ENCODE measurements around the gene ZNF774.
"Not testable (repeated sequence)": the region's sequence is repeated elsewhere in the genome, so short reads cannot be mapped to it uniquely, and the experiment has no call there.

Gene ZNF774

DNA sequence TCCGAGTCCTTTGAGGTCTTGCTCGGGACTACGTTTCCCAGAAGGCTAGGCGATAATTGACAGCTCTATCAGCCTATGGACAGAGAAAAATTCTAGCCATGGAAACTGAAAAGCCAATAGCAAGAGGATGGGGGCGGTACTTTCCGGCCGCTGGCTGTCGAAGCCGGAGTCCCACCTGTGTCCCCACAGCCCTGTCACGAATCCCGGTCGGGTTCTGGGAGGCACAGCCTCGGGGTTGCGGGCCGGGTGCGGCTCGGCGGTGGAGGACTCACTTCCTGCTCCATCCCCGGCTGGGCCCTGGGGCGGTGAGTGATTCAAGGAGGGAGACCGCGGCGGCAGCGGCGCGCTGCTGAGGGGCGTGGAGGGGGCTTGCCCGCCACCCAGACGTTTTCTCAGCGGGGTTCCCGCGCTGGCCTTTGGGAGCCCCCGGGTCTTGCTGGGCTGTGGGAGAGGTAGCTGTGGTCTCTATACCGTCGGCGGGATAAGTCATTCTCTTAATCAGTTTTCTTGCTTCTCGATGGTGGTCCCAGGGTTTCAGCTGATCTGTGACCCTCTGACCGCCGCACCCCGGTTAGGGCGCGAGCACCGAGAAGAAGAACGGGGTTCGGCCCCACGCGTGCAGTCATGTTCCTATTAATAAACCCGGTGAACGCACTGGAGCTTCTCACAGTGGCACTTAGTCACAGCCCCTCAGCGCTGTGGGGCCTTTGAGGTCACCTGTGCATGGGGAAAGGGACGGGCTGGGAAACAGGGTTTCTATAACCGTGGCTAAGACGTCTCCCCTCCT lies at the start of gene ZNF774:
Gene ZNF774, plus strand, starts transcription at position 178 of the 787 bp plus-strand sequence. CDS start 2,377 bp downstream, outside the sequence.
- peak; percentile 95 for DNase-seq

DNA sequence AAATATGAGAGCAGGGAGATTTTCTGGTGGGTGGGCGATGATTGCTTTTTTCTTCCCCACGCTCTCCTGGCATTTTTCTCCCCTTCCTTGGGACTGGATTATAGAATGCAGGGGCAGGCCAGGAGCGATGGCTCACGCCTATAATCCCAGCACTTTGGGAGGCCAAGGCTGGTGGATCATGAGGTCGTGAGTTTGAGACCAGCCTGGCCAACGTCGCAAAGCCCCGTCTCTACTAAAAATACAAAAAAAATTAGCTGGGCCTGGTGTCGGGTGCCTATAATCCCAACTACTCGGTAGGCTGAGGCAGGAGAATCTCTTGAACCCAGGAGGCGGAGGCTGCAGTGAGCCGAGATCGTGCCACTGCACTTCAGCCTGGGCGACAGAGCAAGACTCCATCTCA lies 46.7 kb upstream of the ZNF774 start:
- DNase-seq = not testable (repeated sequence)

DNA sequence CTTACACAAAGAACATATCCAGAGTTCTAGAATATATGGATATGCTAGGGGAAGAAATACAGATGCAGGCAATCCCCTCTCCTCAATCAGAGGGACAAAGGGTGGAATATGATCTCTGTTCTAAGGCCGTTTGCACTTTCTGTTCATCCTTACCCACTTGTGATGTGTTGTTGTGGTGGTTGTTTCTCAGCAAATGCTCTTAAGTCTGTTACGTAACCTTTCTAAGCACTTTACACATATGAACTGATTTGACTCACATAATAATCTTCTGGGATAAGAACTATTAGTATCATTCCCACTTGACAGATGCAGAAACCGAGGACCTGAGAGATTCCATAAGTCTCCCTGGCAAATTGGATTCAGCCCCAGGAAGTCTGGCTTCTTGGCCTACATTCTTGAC lies 46.2 kb upstream of the ZNF774 start:
- no peak for DNase-seq

DNA sequence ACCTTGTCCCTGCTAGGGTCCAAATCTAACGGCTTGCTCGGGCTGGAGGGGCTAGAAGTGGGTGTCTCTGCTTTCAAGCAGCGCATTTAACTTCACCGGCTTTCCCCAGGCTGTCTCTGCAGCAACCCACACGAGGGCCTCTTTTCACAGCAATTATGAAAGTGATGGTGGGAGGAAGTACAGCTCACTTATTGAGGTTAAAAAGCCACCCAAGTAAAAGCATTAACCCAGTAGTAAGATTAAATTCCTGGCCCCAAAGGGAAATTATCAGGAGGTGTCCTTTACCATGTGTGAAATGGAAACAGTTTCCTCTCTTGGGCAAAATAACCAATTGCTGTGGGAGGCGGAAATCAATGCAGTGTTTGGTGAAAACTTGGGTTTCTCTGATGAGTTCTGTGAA lies 45.5 kb upstream of the ZNF774 start:
- DNase-seq = no peak

DNA sequence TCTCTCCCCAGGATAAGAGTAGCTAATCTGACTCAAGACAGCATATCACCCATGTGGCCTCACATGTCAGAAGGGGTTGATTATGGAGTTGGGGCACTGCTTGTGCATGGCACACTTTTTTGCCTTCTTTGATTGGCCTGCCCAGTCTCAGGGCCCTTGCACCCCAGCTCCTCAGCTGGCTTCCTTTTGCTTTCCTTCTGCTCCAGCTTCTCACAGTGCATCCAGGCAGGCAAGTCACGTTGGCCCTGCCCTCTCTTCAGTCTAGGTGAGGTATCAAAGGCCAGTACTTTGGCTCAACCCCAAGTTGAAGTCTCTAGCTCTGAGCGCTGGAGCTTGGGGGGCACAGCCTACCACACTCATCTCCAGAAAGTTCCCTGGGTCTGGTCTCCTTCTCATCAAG lies 44.4 kb upstream of the ZNF774 start:
- no peak for DNase-seq

DNA sequence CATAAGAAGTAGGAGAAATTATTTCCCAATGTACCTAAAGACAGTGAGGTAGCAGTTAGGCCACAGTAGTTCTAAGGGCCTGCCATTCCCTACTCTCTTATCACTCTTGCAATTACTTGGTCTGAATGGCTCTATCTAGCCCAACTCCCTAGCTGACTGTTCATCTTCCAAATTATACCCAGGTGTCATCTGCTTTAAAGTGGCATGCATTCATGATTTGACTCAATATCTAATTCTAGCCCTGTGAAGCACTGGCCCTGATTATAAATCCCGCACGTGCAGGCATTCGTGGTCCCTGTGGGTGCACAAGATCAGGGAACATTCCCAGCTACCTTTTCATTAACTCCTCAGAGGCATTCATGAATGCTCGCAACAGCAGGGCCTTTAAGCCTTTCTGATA lies 43.1 kb upstream of the ZNF774 start:
- DNase-seq = no peak

DNA sequence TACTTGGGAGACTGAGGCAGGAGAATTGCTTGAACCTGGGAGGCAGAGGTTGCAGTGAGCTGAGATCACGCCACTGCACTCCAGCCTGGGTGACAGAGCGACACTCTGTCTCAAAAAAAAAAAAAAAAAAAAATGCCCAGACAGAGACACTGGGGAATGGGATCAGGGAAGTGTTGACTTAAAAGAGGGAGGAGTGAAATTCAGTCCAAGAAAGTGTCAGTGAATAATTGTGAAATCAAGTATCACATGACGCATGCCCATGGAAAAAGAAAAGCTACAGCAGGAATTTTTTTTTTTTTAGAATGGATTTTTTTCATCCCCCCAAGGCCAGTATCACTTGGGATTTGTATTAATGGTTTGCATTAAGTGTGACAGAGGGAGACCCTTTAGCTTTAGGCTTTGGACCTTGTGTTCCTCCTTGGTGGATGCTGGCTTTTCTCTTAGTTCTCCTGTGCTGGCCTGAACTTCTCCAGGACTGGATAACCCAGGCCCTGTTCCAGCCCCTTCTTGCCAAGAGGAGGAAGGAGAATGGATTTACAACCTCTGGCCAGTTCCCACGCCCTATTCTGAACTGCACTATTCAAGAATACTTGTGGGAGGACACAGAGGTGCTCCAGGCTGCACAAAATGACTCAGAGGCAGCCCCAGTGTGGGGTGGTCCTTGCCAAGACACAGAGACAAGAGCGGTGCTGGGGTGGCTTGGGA lies 36.7 kb upstream of the ZNF774 start:
- peak; percentile 61 for DNase-seq

DNA sequence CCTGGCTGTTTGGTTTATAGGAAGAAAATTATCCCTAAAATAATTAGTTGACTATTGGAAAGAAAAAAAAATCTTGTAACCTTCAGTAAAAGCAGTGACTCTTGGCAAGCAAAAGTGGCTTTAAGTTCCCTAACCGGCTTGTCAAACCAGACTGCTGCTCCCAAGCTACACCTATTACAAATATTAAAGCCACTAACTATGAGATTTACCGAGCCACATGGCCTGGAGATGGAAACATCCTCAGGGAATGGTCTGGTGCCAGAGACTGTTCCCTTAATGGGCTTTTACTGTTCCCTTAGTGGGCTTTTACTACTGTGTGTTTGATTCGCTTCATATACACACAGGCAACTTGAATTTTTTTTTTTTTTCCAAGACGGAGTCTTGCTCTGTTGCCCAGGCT lies 35.9 kb upstream of the ZNF774 start:
- no peak for DNase-seq

DNA sequence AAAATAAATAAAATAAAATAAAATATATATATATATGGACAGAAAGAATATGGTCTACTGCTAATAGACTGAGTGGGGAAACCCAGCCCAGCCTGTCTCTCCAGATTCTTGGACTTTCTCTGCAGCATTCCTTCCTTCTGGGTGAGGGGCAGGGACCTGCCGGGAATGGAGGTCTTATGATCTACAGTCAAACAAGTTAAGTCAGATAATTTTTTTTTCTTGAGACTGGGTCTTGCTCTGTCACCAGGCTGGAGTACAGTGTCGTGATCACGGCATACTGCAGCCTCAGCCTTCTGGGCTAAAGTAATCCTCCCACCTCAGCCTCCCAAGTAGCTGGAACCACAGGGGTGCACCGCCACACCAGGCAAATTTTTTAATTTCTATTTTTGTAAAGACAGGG lies 33.5 kb upstream of the ZNF774 start:
- DNase-seq = no peak

DNA sequence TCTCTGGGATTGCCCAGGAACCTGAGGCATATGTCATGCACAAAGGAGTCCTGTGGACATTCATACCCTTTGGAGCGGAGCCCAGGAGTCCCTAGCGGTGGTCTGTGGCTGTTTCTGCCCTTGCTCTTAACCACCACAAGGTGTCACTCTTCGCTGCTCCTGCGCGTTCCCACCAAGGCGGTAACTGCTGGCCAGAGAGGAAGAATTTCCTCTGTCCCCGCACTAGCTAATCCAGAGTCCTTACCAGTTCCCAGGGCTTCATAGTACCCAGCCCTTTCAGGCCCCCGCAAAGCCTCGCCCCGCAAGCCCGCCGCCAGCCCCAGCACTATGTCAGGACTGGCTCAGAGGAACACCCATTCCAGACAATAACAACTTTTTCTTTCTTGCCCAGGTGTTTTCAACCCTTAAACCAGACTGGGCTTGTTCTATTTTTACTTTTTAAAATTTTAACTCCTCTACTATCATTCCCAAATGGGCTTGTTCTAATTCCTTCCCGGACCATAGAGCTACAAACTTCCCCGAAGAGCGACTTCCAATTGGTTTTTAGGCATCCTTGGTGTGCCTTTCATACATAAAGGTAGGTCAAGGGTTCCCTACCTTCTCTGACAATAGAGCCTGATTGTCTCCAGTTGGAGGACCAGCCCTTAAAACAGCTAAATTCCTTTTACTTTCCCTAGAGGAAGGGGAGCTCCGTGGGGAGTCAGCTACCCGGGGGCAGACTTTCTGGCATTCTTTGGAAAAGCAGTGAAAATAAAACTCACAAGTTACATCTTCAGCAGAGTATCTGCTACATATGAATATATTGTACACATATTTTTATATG lies 31.8 kb upstream of the ZNF774 start:
- DNase-seq = peak; percentile 89

DNA sequence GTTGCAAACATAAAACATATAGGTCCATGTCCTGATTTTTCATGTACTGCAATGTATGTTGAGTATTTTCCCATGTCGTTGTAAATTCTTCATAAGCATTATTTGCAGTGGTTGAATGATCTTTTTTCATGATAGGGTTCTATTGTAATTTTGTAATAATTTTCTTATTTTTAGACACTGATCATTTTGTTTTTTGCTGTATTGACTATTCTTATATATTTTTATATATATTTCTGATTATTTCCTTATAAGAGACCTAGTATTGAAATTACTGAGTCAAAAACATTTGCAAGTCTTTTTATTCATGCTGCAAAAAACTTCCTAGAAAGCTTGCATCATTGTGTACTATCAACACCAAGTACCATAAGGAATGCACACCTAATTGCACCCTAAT lies 31.2 kb upstream of the ZNF774 start:
- no peak for DNase-seq

DNA sequence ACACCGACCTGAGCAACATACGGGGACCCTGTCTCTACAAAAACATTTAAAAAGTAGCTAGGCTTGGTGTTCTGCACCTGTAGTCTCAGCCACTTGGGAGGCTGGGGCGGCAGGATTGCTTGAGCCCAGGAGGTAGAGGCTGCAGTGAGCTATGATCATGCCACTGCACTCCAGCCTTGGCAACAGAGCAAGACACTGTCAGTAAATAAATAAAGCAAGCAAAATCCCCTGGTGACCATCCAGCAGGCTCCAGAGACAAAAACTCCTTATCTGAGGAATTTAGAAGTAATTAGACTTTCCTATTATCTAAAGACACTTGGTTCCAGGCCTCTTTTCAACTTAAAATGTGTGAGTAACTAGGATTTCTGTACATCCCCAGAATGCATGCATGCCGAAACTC lies 29.5 kb upstream of the ZNF774 start:
- no peak for DNase-seq

DNA sequence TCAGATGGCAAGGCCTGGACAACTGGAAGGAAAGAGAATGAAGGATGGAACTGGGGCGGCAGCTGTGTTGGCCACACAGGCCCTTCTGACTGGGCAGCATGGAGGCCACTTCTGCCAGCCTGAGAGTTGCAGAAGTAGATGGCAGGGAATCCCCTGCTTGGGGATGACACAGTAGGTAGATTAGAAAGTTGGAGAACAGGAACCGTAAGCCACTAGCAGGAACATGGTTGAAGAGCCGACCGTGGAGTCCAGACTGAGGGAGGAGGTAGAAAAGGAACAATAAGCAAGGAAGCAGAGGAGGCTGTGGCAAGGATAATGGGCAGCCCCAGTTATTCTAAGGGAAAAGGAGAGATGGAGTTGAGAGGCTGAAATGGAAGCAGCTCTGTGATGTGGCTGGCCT lies 26.4 kb upstream of the ZNF774 start:
- no peak for DNase-seq

DNA sequence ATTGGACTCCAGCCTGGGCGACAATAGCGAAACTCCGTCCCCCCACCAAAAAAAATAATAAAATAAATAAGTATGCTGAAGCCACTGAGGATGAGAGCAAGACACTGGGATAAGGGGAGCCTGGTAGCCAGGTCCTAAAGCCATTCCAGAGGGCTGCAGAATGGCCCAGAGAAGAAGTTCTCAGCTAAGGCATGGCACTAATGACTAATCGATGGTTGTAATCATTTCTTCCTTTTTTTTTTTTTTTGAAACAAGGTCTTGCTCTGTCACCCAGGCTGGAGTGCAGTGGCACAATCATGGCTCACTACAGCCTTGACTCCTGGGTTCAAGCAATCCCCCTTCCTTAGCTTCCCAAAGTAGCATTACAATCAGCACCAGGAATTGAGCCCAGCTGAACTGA lies 25.6 kb upstream of the ZNF774 start:
- no peak for DNase-seq

DNA sequence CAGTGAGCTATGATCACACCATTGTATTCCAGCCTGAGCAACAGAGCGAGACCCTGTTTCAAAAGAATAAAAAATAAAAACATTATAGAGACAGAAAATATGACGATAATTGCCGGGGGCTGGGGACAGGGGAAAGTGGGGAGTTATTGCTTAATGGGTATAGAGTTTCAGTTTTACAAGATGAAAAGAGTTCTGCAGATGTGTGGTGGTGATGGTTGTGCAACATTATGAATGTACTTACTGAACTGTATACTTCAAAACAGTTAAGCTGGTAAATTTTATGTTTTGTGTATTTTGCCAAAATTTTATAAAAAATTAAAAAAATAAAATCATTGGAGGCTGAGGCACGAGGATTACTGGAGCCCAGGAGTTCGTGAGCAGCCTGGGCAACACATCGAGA lies 24.8 kb upstream of the ZNF774 start:
- DNase-seq = no peak

DNA sequence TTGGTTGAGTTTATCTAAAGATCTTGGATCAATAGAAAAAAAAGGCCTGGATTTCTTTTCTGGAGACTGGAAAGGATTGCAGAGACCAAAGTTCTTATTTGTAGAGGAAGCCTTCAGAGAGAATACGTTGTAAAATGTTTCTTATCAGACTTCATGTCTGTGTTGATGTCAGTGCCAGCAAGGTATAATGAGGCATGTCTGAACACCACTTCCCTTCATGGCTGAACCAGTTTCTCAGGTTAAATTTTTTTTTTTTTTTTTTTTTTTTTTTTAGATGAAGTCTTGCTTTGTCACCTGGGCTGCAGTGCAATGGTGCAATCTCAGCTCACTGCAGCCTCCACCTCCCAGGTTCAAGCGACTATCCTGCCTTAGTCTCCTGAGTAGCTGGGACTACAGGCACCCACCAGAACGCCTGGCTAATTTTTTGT lies 17.8 kb upstream of the ZNF774 start:
- DNase-seq = no peak

DNA sequence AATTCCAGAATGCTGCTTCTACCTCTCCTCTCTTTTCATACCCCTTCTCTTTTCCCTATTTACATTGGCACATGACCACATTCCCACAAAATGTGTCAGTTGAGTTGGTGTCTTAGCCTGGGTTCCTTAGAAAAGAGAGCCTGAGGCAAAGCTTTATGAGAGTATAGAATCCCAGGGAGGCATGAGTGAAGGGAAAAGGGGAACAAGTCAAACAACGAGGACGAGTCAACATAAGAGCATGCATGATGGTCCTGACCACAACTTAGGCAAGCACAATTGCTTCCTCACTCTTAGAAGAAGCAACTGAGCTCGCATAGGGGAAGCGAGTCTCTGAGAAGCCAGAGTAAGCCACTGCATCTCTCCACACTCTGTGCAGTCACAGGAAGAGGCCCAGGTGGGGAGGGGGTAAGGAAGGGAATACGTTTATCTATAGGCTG lies 15.4 kb upstream of the ZNF774 start:
- no peak for DNase-seq

DNA sequence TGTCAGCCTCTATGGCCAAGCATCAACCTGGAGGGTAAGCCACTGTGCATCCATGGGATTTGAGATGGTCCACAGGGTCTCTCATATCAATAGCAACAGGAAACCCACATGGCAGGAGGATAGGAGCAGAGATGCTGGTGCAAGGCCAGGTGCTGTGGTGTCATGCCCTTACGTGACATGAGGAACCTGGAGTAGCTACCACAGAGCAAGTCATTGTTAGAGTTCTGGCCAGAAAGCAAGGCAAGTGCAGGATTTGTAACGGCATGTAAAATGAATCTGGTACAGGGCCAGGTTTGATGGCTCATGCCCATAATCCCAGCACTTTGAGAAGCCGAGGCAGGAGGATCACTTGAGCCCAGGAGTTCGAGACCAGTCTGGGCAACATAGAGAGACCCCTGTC lies 14.8 kb upstream of the ZNF774 start:
- no peak for DNase-seq

DNA sequence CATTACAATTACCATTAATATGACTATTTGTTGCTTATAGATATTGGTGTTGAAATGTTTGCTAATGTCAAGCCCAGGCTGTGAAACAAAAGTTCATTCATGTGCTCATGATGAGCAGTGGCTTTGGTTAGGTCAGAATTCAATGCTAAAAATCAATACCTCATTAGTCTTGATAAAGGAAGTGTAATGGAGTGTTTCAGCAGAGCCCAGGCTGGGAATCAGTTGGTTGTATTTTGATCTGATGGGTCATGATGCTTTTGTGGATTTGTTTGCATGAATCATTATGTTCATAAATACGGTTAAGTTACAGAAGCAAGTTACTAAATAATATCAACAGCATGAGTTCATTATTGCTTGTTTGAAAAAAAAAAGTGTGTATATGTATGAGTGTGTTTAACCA lies 13.6 kb upstream of the ZNF774 start:
- no peak for DNase-seq

DNA sequence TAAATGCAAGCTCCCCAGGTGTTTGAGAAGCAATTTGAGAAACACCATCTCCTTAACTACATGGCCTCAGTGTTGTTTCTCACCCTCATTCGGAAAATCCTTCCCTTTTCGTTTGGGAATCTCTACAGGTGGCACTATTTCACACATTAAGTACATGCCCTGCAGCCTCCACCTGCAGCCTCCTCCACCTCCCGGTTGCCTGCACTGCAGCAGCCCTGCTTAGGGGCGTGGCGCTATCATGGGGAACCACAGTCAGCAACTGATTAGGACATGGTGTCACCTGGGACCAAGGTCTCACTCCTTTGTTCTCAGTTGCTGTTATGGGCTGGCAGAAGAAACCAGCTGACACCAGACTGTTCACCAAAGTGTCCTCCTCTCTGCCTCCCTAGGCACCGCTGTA lies 11.7 kb upstream of the ZNF774 start:
- DNase-seq = no peak

DNA sequence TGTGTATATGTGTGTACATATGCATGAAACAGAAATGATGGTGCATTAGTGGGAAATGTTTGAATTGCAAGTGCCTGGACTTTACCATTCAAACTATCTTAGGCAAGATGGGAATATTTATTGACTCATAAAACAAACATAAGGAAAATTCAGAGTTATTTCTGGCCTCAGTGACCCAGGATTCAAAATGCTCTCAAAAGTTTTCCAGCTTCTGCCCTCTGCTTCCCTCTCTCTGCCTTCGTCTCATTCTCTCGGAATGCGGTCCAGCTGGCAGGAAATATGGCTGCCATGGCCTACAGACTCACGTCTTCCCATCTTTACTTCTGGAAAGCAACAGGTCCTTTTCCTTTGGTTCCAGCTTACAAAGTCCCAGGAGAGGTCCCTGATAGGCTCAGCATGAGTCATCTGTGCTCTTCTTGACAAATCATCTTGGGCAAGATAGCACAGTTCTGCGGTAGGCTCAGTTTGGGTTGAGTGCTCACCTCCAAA lies 8.7 kb upstream of the ZNF774 start:
- no peak for DNase-seq

DNA sequence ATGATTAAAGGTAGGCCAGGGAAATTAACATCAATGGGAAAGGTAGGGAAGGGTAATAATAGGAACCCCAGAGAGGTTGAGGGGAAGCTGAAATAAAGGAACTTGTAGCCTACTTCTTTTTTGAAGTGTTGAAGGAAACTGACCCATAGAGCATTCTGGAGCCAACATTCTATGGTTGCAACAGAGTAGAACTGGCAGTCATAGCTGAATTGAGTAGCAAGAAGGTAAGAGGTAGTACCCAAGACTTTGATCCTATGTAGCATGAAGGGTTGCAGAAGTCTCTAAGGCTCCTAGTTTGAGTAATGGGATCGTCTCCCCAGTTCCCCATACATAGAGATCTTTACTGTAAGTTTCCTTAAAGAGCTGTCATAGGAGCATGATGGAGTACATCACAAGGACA lies 7.4 kb upstream of the ZNF774 start:
- no peak for DNase-seq

DNA sequence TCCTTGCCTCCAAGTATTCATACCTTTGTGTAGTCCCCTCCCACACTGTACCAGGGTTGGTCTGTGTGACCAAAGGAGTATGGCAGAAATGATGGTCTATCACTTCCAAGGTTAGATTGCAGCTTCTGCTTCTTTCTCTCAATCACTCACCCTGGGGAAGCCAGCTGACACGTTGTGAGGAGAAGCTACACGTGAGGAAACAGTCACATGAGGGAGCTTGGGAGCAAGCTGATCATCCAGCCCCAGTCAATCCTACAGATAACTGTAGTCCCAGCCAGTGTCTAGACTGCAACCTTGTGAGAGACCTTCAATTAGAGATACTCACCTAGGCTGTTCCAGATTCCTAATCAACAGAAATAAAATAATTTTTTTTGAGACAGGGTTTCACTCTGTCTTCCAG lies 6.2 kb upstream of the ZNF774 start:
- no peak for DNase-seq

All from NCI-H2171 treated with DMSO at 0.1 percent for 48 hours (cell line).